A549 (cell line): ENCODE data around the gene CDH11. TPM values are rescaled to one million over a fixed set of nuclear protein-coding genes. Genes with fewer than 3 reads are reported as not detected.

Experiments
- ATAC-seq, 2 experiments: fragments of 200-7000 bp in 1 of 2; fragments of >200 bp in 1 of 2; cut with Nextera tagmentation in 1 of 2; cut with Tn5 transposase in 1 of 2; 3 replicates each; pipeline versions ENCODE4 v1.8.0 to v1.9.1; 2018 to 2020; ENCODE audit warnings: mild to moderate bottlenecking in 1 of 2, moderate library complexity in 1 of 2
- CTCF ChIA-PET: fragments of 300-600 bp; sonication (Branson Sonifier 250); formaldehyde crosslinking; extraction: SDS; loops from one replicate; lab custom pipeline; 2021; ENCODE audit warnings: antibody characterized with exemption, inconsistent platforms; lab: Yijun Ruan, JAX
- POLR2A ChIA-PET: fragments of 350-600 bp; formaldehyde crosslinking; extraction: SDS; loops from one replicate; lab custom pipeline; 2021; ENCODE audit warnings: antibody characterized with exemption, inconsistent platforms; lab: Yijun Ruan, JAX
- DNase-seq, 2 experiments: peaks; one replicate each; pipeline versions ENCODE4 v3.0.0 to v3.0.0-alpha.2; 2011 to 2016; ENCODE audit warnings: low read depth in 1 of 2, low spot score in 1 of 2
- FAIRE-seq: peaks from 2 replicates; lab custom pipeline; 2011; peaks lifted over from hg19 to GRCh38; lab: Jason Lieb, UNC
- H3K27ac ChIP-seq, 2 experiments: fragments of >200 bp; sonication (Bioruptor Twin); formaldehyde crosslinking; 3 replicates each; pipeline ENCODE4 v1.5.1; 2016 to 2017
- H3K4me1 ChIP-seq: fragments of >200 bp; sonication (Bioruptor Twin); formaldehyde crosslinking; 3 replicates; pipeline ENCODE4 v1.6.1; 2016
- H3K4me2 ChIP-seq: fragments of >200 bp; sonication (Bioruptor Twin); formaldehyde crosslinking; 3 replicates; pipeline ENCODE4 v1.6.1; 2016
- H3K4me3 ChIP-seq: fragments of >200 bp; sonication (Bioruptor Twin); formaldehyde crosslinking; 3 replicates; pipeline ENCODE4 v1.5.1; 2016
- H3K9me3 ChIP-seq: fragments of >200 bp; sonication (Bioruptor Twin); formaldehyde crosslinking; 3 replicates; pipeline ENCODE4 v1.6.1; 2016
- CBX2 ChIP-seq: fragments of 200-600 bp; sonication (generic); IDR thresholded peaks from 2 replicates; pipeline ENCODE4 v1.6.1; 2016; ENCODE audit warnings: low read depth, mild to moderate bottlenecking, borderline replicate concordance
- CHD4 ChIP-seq: fragments of 200-600 bp; sonication (generic); IDR thresholded peaks from 2 replicates; pipeline ENCODE4 v1.6.1; 2016; ENCODE audit warnings: antibody characterized with exemption, mild to moderate bottlenecking, borderline replicate concordance
- ESRRA ChIP-seq: fragments of 150-350 bp; IDR thresholded peaks from 2 replicates; pipeline ENCODE4 v1.6.1; 2014; ENCODE audit warnings: mild to moderate bottlenecking, low read length, borderline replicate concordance
- FOSB ChIP-seq: fragments of 250-450 bp; sonication (Bioruptor Pico); IDR thresholded peaks from 2 replicates; pipeline ENCODE4 v1.5.0; 2020; ENCODE audit warnings: mild to moderate bottlenecking, moderate library complexity
- FOXS1 ChIP-seq: fragments of 250-450 bp; sonication (Bioruptor Pico); IDR thresholded peaks from 2 replicates; pipeline ENCODE4 v1.5.0; 2020; ENCODE audit warnings: mild to moderate bottlenecking, moderate library complexity
- GATA3 ChIP-seq: IDR thresholded peaks from 2 replicates; pipeline ENCODE4 v1.6.1; 2012; ENCODE audit warnings: borderline replicate concordance
- HDAC2 ChIP-seq: fragments of 200-600 bp; sonication (generic); IDR thresholded peaks from 2 replicates; pipeline ENCODE4 v1.6.1; 2016
- HOXA7 ChIP-seq: fragments of 250-450 bp; sonication (Bioruptor Pico); IDR thresholded peaks from 2 replicates; pipeline ENCODE4 v1.5.0; 2020; ENCODE audit warnings: mild to moderate bottlenecking, moderate library complexity
- HOXB5 ChIP-seq: fragments of 250-450 bp; sonication (Bioruptor Pico); IDR thresholded peaks from 2 replicates; pipeline ENCODE4 v1.5.0; 2020; ENCODE audit warnings: mild to moderate bottlenecking, moderate library complexity
- MAFK ChIP-seq: fragments of 450-650 bp; IDR thresholded peaks from 2 replicates; pipeline ENCODE4 v1.6.1; 2014; ENCODE audit not compliant: partially characterized antibody
- MYC ChIP-seq: IDR thresholded peaks from 2 replicates; pipeline ENCODE4 v1.6.1; 2012; ENCODE audit warnings: mild to moderate bottlenecking, inconsistent platforms, low read length, improper control_type of control experiment, borderline replicate concordance
- NR3C1 ChIP-seq: fragments of >200 bp; sonication (Bioruptor Twin); formaldehyde crosslinking; IDR thresholded peaks from 3 replicates; pipeline ENCODE4 v1.6.1; 2017
- PBX3 ChIP-seq: IDR thresholded peaks from 2 replicates; pipeline ENCODE4 v1.6.1; 2012
- PHF8 ChIP-seq: fragments of 200-600 bp; sonication (generic); IDR thresholded peaks from 2 replicates; pipeline ENCODE4 v1.6.1; 2016; ENCODE audit warnings: low read depth, mild to moderate bottlenecking, antibody characterized with exemption, moderate library complexity, borderline replicate concordance
- POLR2A ChIP-seq: IDR thresholded peaks from 2 replicates; pipeline ENCODE4 v1.6.1; 2012; ENCODE audit warnings: mild to moderate bottlenecking, low read length
- POLR2AphosphoS2 ChIP-seq: conservative IDR thresholded peaks from 2 replicates; pipeline ENCODE4 v1.6.1; 2012; ENCODE audit warnings: low read length, improper control_type of control experiment, inconsistent platforms
- REST ChIP-seq: fragments of 200-600 bp; sonication (generic); IDR thresholded peaks from 2 replicates; pipeline ENCODE4 v1.6.1; 2016; ENCODE audit warnings: antibody characterized with exemption, mild to moderate bottlenecking, moderate library complexity
- RFX5 ChIP-seq: fragments of 450-650 bp; IDR thresholded peaks from 2 replicates; pipeline ENCODE4 v1.7.1; 2014; ENCODE audit warnings: antibody characterized with exemption, mild to moderate bottlenecking, moderate library complexity
- RNF2 ChIP-seq: fragments of 200-600 bp; sonication (generic); IDR thresholded peaks from 2 replicates; pipeline ENCODE4 v1.6.1; 2016; ENCODE audit warnings: low read depth, mild to moderate bottlenecking, antibody characterized with exemption, moderate library complexity, borderline replicate concordance
- SMC3 ChIP-seq: fragments of >200 bp; sonication (Bioruptor Twin); formaldehyde crosslinking; IDR thresholded peaks from 3 replicates; pipeline ENCODE4 v1.6.1; 2018; ENCODE audit warnings: inconsistent platforms
- SREBF2 ChIP-seq: fragments of 450-650 bp; IDR thresholded peaks from 2 replicates; pipeline ENCODE4 v1.6.1; 2014; ENCODE audit warnings: mild to moderate bottlenecking, moderate library complexity
- TFCP2L1 ChIP-seq: fragments of 250-450 bp; sonication (Bioruptor Pico); IDR thresholded peaks from 2 replicates; pipeline ENCODE4 v1.5.0; 2021; ENCODE audit warnings: mild to moderate bottlenecking
- ZC3H11A ChIP-seq: fragments of 450-650 bp; IDR thresholded peaks from 2 replicates; pipeline ENCODE4 v1.6.1; 2014; ENCODE audit warnings: antibody characterized with exemption, mild to moderate bottlenecking
- ZFP36 ChIP-seq: fragments of 450-650 bp; IDR thresholded peaks from 2 replicates; pipeline ENCODE4 v1.6.1; 2014; ENCODE audit warnings: borderline replicate concordance; ENCODE audit not compliant: partially characterized antibody
- ZSCAN20 ChIP-seq: fragments of 250-450 bp; sonication (Bioruptor Pico); IDR thresholded peaks from 2 replicates; pipeline ENCODE4 v1.8.0; 2022; ENCODE audit warnings: mild to moderate bottlenecking, moderate library complexity
- WGBS: methylation state at CpG from one replicate; pipeline ENCODE4 v1.1.6; 2017; ENCODE audit errors: missing lambda C conversion rate; 5-methylcytosine and 5-hydroxymethylcytosine counted together
- polyA plus RNA-seq, 4 experiments: library from polyadenylated mRNA; depleted of rRNA in 3 of 4; stranded (reverse); fragments of >200 nt; fragmentation: RNase III in 1 of 4; extraction: RNeasy Plus Mini Kit Qiagen cat#74134 plus additional on column Dnase treatment in 1 of 4; gene quantifications; 2 replicates in 3 of 4; 3 replicates in 1 of 4; pipeline ENCODE4 v1.2.3, GENCODE V29; 2011 to 2017
- TF ChIP-seq, protein P1 (sequence below): fragments of 450-650 bp; IDR thresholded peaks from 2 replicates; pipeline ENCODE4 v1.6.1; 2014; ENCODE audit warnings: antibody characterized with exemption
- TF ChIP-seq, protein P2 (sequence below): fragments of >200 bp; sonication (Bioruptor Twin); formaldehyde crosslinking; IDR thresholded peaks from 2 replicates; pipeline ENCODE4 v1.6.1; 2016
- TF ChIP-seq, protein P3 (sequence below): fragments of 250-450 bp; sonication (Bioruptor Pico); IDR thresholded peaks from 2 replicates; pipeline ENCODE4 v1.5.0; 2021; ENCODE audit warnings: mild to moderate bottlenecking, moderate library complexity, borderline replicate concordance

CDH11 gene
- polyA plus RNA-seq, 2 of the 4 experiments (the other 2 are of a cell fraction), result 0.72 to 1.1 TPM

DNA sequence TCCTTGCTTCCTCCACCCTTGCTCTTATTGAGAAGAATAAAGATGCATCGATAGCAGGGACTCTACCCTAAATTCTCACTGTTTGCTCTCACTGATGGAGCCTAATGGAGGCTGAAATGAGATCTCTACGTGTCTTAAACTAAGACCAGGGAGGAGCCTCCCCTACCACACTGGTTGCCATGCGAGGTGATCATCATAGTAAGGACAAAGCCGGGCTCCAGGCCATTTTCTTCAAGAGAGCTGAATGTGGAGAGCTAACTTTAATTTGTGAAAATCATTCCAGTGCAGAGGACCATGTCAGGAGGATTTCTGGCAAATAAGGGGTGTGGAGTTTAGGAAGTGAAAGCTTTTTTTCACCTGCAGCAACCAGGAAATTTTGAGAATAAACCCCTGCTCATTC, 5.6 kb downstream of the CDH11 start (continued):
- TF ChIP-seq TFCP2L1 (CRISPR knock-in tag) (no peak), HOXB5 (CRISPR knock-in tag) (no peak), ZC3H11A (no peak), HOXA7 (CRISPR knock-in tag) (no peak), ZFP36 (no peak), MYC (no peak)
- TF ChIP-seq, protein P1, sequence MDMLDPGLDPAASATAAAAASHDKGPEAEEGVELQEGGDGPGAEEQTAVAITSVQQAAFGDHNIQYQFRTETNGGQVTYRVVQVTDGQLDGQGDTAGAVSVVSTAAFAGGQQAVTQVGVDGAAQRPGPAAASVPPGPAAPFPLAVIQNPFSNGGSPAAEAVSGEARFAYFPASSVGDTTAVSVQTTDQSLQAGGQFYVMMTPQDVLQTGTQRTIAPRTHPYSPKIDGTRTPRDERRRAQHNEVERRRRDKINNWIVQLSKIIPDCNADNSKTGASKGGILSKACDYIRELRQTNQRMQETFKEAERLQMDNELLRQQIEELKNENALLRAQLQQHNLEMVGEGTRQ, result no peak

DNA sequence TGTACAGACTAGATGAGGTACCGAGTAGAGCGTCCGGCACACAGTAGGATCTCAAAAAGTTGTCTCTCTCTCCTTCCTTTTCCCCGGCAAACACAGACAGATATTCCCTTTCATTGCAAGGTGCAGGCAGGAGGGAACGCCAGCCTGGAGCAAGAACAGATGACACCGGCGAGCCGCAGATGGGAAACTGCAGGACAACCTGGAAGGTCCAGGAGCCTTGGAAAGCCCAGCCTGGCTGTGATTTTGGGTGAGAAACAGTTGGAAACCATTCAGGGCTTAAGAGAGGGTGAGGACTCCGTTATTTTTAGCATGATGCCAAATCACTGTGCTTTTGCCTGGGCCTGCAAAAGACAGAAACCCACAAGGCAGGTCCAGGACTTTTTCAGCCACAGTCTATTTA, 7.3 kb downstream of the CDH11 start:
- no peak for FAIRE-seq
- CTCF ChIA-PET, result no interaction called here
- no peak overlapping the region for H3K4me3 ChIP-seq
- no peak overlapping the region for H3K27ac ChIP-seq
- no peaks in the 10 kb centered on the region for H3K4me1 ChIP-seq
- DNase-seq, result no peak
- H3K9me3 ChIP-seq, result no peaks in the 10 kb centered on the region
- 67% methylated on average over 9 of the region's 9 CpGs for WGBS
- POLR2A ChIA-PET, result no interaction called here
- TF ChIP-seq CBX2 (no peak), RFX5 (no peak), FOSB (CRISPR knock-in tag) (no peak), MYC (no peak), ZC3H11A (no peak), PHF8 (no peak), HOXB5 (CRISPR knock-in tag) (no peak), HDAC2 (no peak), ZSCAN20 (CRISPR knock-in tag) (no peak), GATA3 (no peak), NR3C1 (no peak), SMC3 (no peak), POLR2AphosphoS2 (no peak), SREBF2 (no peak), POLR2A (no peak), PBX3 (no peak), MAFK (no peak), HOXA7 (CRISPR knock-in tag) (no peak)
- TF ChIP-seq, protein P2, sequence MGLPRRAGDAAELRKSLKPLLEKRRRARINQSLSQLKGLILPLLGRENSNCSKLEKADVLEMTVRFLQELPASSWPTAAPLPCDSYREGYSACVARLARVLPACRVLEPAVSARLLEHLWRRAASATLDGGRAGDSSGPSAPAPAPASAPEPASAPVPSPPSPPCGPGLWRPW, result no peak
- H3K4me2 ChIP-seq, result no peak overlapping the region
- no peak for ATAC-seq

DNA sequence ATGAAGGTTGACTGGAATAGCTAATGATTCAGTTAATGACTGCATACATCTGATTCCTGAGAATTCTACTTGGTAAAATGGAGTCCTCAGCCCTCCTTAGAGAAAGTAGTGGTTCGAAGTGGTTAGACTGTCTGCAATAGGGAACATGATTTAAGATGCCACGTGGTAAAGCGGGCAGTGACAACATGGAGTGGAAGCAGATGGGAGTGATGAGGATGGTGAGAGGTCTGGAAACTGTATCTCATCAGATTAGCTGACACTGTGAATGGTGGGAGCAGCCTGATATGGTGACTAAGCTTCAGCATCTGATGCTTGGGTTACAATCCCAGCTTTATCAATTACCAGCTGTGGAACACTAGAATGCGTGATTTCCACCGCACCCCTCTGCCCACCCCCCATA, 8.4 kb downstream of the CDH11 start:
- ChIA-PET CTCF (interaction anchor here (0.6 to 1.2 kb wide), 3 partner anchors 11 to 780 kb away, joined by 3 read pairs; no protein-coding TSS in a partner anchor), POLR2A (no interaction called here)
- H3K27ac ChIP-seq, result no peak overlapping the region
- ATAC-seq, result no peak
- no peaks in the 10 kb centered on the region for H3K4me1 ChIP-seq
- TF ChIP-seq RNF2 (no peak), ESRRA (no peak), MAFK (no peak), POLR2AphosphoS2 (no peak), CHD4 (no peak), ZFP36 (no peak), REST (no peak), FOXS1 (no peak)
- TF ChIP-seq, protein P3, sequence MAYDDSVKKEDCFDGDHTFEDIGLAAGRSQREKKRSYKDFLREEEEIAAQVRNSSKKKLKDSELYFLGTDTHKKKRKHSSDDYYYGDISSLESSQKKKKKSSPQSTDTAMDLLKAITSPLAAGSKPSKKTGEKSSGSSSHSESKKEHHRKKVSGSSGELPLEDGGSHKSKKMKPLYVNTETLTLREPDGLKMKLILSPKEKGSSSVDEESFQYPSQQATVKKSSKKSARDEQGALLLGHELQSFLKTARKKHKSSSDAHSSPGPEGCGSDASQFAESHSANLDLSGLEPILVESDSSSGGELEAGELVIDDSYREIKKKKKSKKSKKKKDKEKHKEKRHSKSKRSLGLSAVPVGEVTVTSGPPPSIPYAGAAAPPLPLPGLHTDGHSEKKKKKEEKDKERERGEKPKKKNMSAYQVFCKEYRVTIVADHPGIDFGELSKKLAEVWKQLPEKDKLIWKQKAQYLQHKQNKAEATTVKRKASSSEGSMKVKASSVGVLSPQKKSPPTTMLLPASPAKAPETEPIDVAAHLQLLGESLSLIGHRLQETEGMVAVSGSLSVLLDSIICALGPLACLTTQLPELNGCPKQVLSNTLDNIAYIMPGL (CRISPR knock-in tag), result no peak
- TF ChIP-seq, protein P1, result no peak
- H3K4me3 ChIP-seq, result no peak overlapping the region
- no peak for FAIRE-seq
- WGBS, result 4% methylated on average over 5 of the region's 5 CpGs
- no peak for DNase-seq
- no peak overlapping the region for H3K4me2 ChIP-seq
- no peaks in the 10 kb centered on the region for H3K9me3 ChIP-seq
